Stimulated activated CD4-positive, alpha-beta T cell treated with anti-CD3 and anti-CD28 coated beads, Interleukin-15, amount 100 ng/mL, for 48 hours (primary cell): ENCODE data around the gene TFG.

ENCODE experiments used
- DNase-seq, 2 donors: peaks; one replicate each; pipeline ENCODE4 v3.0.0-alpha.2; 2020; ENCODE audit warnings: low read depth in 2 of 2

Gene TFG

DNA sequence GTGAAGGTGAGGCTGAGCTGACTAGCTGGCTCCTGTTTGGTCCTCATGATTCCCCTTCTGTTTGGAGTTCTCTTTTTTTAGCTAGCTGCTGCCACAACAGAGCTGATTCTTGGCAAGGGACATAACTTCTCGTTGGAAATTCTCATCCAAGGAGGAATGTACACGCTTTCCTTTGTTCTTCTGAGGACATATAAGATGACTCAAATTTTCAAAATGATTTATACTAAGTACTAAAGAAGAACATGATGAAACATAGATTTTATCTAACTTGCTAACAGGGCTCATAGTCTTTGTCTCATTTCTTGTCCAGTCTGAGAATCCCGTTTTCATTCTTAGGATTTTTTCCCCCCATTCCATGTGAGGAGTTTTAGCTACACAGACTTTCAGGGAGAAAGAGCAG is 2.9 kb upstream of the TFG start:
- DNase-seq = no peak

DNA sequence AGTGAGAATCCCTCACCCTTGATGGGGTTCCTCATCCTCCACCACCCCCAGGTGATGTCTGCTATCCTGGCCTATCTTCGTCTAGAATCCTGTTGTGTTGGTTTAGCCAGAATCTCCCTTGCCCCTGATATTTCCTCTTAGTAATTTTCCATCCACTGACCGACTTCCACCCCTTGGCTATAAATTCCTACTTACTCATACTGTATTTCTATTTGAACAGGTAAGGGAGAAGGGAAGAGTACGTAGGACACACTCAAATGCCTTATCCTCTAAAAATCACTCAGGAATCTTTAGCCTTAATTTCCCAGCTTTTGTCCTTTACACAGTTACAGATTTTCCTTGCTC is 678 bp upstream of the TFG start:
- no peak for DNase-seq

DNA sequence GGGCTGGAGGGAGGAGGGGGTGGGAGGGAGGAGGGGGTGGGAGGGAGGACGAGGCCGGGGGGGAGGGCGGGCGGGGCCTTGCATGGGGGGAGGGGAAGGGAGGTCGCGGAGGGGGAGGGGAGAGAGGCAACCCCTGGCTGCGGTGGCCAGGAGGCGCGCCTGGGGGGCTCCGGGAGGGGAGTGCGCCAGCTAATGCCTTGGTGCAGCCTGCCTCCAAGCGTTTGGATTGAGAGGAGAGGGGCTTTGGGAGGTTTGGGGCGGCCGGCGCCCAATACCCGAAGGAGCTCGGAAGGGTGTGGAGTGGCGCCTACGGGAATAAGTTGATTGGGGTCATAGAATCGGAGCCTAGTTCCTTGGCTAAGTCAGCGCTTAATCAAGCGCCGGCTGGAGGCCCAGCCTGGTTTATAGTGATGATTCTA is 557 bp downstream of the TFG start:
- peak in 1 of 2 donors; percentile 14 for DNase-seq

- DNase-seq = peak; percentile 67 to 79
These were observed 1.1 kb downstream of the TFG start for GRCh38 chr3:100710261-100710968.

DNA sequence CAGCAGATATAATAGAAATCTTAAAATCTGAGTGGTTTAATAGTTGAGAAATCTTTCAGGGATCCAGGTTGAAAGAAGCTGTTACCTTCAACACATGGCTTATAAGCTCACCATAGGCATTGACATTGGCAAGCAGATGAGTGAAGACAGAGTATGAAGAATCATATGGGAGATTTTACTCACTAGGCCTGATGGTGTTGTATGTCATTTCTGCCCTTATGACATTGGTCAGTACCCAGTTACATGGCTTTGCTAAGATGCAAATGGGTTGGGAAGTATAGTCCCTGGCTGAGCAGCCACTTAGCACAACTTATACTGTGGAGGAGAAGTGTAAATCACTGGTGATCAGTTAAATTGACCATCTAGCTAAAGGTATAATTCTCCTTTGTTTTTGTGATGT is 5.9 kb downstream of the TFG start:
- no peak for DNase-seq

- DNase-seq = no peak
These were observed 7.8 kb downstream of the TFG start for GRCh38 chr3:100717063-100717462.

GRCh38 chr3:100717637-100718487 is 8.6 kb downstream of the TFG start:
- no peak for DNase-seq

DNA sequence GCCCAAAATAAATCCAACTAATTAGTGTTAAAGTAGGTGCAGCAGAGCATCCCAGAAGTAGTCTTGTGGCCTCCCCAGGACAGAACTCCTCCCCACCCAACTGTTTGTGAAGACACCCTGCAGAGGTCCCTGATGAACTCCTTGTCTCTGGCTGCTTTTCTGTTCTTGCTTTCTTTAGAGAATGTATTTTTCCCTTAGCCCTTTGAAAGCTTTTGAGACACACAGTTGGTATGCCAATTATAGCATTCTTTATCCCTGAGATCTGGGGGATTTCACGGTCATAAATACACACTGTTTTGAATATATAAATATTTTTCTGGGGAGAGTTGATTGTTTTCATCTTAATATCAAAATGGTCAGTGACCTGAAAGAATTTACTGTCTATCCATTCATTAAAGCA is 9.8 kb downstream of the TFG start:
- DNase-seq = no peak

- DNase-seq = no peak
These were observed 11.1 kb downstream of the TFG start for GRCh38 chr3:100720426-100720825.

DNA sequence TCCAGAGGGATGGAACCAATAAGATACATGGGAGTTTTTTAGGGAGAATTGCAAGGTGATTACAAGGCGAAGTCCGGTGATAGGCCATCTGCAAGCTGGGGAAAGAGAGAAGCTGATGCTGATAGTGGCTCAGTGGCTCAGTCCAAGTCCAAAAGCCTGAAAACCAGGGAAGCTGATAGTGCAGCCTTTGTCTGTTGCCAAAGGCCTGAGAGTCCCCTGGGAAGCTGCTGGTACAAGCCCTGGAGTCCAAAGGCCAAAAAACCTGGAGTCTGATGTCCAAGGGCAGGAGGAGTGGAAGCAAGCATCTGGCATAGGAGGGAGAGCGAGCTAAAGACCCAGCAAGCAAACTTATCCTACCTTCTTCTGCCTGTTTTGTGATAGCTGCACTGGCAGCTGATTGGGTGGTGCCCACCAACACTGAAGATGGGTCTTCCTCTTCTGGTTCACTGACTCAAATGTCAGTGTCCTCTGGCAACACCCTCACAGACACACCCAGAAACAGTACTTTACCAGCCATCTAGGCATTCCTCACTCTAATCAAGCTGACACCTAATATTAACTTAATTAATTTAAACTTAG is 16.7 kb downstream of the TFG start:
- DNase-seq = no peak

- DNase-seq = no peak
These were observed 17.4 kb downstream of the TFG start for GRCh38 chr3:100726706-100727105.

DNA sequence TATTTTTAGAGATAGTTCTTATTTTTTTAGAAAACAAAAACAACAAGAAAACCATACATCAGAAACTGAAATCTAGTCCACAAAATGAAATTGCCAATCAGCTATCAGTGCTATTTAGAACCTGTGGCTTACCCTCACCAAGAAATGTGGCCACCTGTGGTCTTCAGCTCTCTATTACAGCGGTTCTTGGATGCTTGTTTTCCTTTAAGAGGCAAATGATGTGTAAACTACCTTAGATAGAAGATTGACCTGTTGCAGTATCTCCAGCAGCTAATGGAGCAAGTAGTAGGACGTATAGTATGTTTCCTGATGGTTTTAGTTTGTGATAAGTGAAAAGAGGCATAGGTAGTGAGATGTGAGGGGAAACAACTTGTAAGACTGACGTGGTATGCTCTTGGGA is 21.2 kb downstream of the TFG start:
- no peak for DNase-seq

DNA sequence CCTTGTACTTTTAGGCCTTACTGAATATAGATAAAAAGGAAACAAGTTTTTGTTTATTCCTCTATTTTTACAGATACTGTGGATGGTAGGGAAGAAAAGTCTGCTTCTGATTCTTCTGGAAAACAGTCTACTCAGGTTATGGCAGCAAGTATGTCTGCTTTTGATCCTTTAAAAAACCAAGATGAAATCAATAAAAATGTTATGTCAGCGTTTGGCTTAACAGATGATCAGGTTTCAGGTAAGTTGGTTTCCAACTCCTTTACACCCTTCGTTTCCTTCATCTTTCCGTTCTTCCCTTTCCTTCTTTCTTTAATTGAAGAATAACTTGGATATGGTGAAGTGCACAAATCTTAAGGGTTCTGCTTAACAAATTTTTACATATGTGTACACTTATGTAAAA is 23.1 kb downstream of the TFG start:
- DNase-seq = no peak

- no peak for DNase-seq
These were observed 28.0 kb downstream of the TFG start for GRCh38 chr3:100737334-100737733.

DNA sequence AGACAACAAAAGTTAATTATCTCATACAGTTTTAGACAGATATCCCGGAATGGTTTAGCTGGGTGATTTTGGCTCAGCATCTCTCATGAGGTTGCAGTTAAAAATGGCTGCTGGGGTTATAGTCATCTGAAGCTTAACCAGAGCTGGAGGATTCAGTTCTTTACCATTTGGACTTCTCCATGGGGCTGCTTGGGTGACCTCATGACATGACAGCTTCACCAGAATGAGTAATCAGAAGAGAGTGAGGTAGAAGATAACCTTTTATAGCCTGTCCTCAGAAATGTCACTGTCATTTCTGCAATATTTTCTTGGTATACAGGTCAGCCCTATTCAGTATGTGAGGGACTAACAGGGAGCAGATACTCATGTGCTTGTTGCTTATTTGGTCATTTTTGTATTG is 30.9 kb downstream of the TFG start:
- no peak for DNase-seq

- DNase-seq = no peak
These were observed 34.2 kb downstream of the TFG start for GRCh38 chr3:100743535-100743934.

DNA sequence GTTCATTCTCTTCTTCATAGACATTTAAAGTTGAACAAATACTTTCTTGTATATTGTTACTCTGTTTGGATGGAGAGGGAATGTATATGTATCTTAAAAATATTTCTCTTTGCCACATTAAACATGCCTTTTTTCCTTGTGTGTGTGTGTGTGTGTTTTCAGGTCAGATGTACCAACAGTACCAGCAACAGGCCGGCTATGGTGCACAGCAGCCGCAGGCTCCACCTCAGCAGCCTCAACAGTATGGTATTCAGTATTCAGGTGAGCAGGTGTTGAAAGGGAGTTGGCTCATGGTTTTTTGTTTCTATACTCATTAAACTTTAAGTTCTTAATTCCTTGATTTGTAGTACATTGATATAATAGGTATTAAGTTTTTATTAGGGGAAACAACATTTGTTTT is 35.4 kb downstream of the TFG start:
- no peak for DNase-seq

GRCh38 chr3:100745617-100746016 is 36.3 kb downstream of the TFG start:
- no peak for DNase-seq

DNA sequence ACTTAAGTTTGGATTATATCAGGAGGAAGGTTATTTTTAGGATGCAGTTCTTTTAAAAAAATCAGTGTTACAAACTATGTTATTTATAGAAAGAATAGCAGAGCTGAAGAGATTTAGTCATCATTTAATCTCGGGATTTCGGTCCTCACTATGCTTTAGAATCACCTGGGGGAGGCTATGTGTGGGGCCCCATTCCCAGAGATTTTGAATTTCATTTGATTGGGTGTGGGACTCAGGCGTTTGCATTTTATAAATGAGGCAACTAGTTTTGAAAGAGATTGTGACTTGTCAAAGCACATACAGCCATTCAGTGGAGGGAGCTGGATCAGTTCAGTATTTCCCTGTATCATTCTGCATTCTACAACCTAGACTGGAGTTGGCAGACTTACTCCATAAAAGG is 36.8 kb downstream of the TFG start:
- DNase-seq = no peak

DNA sequence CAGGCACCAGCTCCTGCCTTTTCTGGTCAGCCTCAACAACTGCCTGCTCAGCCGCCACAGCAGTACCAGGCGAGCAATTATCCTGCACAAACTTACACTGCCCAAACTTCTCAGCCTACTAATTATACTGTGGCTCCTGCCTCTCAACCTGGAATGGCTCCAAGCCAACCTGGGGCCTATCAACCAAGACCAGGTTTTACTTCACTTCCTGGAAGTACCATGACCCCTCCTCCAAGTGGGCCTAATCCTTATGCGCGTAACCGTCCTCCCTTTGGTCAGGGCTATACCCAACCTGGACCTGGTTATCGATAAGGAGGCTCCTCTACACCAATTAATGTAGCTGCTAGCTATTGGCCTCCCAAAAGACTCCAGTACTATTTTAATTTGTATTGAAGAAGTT is 38.9 kb downstream of the TFG start:
- no peak for DNase-seq

DNA sequence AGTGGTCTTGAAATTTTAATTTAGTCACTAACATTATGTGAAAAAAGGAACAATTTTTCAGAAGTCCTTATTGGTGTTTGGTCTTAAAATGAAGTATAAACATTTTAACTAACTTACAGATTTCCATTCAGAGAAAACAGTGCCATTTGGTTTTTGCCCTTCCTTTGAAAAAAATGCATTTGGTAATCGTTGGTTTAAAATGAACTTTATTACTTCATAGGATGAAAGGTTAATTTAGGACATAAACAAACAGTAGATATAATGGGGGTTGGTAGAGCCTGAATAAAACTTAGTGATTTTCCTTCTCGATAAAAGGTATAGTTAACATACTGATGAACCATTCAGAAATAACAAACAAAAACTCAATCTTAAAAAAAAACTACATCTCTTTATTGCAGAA is 39.7 kb downstream of the TFG start:
- DNase-seq = no peak

GRCh38 chr3:100753846-100754245 is 44.6 kb downstream of the TFG start:
- no peak for DNase-seq
